ENCODE results near the gene CDKN2D.

CDKN2D gene

DNA sequence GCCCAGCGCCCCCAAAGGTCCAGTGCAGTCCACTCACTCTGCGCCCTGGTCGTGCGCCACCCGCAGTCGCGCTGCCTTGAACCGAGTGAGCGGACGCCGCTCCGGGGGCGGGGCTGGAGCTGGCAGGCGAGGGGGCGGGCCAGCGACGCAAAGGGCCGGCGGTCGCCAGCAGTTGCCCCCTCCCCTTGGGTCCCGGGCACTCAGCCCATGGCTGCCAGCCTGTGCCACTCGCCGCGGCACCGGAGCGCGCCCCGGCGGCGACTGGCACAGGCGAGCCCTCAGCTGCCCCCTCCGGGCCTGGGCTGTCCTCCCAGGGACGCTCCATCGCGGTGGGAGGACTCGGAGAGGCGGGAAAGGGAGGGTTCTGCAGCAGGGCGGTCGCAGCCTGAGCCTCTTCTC, 51.4 kb downstream of the CDKN2D start, which contains the start of gene S1PR5:
S1PR5 (minus strand) TSS at position 87 of the 399 bp plus-strand sequence. CDS start 2,436 bp downstream, outside the sequence.
- H3K79me2 ChIP-seq (ENCODE audit: insufficient read depth, low read length): no peaks in the 10 kb centered on the region
- H3K9ac ChIP-seq (ENCODE audit: low read length): no peak within 1 kb of the TSS
- no peaks in the 10 kb centered on the region for H3F3A ChIP-seq (ENCODE audit: insufficient read depth)
- H3K36me3 ChIP-seq (ENCODE audit: low read length): no peaks in the 10 kb centered on the region
- TF ChIP-seq, protein P1, sequence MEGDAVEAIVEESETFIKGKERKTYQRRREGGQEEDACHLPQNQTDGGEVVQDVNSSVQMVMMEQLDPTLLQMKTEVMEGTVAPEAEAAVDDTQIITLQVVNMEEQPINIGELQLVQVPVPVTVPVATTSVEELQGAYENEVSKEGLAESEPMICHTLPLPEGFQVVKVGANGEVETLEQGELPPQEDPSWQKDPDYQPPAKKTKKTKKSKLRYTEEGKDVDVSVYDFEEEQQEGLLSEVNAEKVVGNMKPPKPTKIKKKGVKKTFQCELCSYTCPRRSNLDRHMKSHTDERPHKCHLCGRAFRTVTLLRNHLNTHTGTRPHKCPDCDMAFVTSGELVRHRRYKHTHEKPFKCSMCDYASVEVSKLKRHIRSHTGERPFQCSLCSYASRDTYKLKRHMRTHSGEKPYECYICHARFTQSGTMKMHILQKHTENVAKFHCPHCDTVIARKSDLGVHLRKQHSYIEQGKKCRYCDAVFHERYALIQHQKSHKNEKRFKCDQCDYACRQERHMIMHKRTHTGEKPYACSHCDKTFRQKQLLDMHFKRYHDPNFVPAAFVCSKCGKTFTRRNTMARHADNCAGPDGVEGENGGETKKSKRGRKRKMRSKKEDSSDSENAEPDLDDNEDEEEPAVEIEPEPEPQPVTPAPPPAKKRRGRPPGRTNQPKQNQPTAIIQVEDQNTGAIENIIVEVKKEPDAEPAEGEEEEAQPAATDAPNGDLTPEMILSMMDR (IDR thresholded peaks at IDR 0.05; ENCODE audit: insufficient read depth, low read length, poor library complexity, severe bottlenecking): no peak
- H3K4me2 ChIP-seq (ENCODE audit: low read depth, low read length, poor library complexity, severe bottlenecking): no peak within 1 kb of the TSS
- H3K9me2 ChIP-seq (replicated peaks; ENCODE audit: insufficient read depth, low read length): no peaks in the 10 kb centered on the region
- H3K9me3 ChIP-seq (ENCODE audit: insufficient read depth, low read length): no peaks in the 10 kb centered on the region
- H3K27ac ChIP-seq (ENCODE audit: low read depth, low read length): no peak within 1 kb of the TSS
- H3K4me3 ChIP-seq (ENCODE audit: insufficient read depth, low read length, poor library complexity, severe bottlenecking): no peak within 1 kb of the TSS
- H3K27me3 ChIP-seq (ENCODE audit: low read length): no peaks in the 10 kb centered on the region
- no peaks in the 10 kb centered on the region for H4K20me1 ChIP-seq (ENCODE audit: low read depth, low read length)
- H2AFZ ChIP-seq (ENCODE audit: low read depth, low read length, severe bottlenecking): no peak within 1 kb of the TSS

DNA sequence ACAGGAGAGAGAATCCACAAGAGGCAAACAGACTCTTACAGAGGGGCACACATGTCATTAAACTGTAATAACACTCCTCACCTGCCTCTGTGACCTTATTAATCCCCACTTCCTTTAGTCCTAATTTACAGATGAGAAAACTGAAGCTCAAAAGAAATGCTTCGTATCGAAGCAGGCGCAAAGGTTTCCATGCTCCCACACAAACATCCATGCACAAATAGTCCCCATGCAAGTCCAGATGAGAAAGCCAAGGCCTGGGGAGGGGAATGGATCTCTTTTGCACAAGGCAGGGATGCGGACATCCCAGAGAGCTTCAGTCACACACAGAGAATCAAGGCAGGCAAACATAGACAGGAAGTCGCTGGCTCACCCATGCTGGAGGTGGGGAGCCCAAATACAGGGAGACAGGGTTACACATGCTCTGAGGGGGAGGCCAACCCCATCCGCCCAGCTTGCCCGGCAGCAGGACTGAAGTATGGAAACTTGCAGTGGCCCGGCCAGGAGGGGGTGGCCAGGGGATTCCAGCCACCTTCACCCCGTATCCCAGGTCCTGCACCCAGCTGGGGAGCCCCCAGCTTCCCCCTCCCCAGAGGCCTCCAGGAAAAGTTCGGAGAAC, 52.0 kb downstream of the CDKN2D start:
- Histone ChIP-seq H2AFZ (ENCODE audit: low read depth, low read length, severe bottlenecking) (no peak overlapping the region), H3K4me2 (ENCODE audit: low read depth, low read length, poor library complexity, severe bottlenecking) (no peak overlapping the region)

More for the DNA sequence above, 52.0 kb downstream of the CDKN2D start:
- H3K27ac ChIP-seq (ENCODE audit: low read depth, low read length): no peak overlapping the region
- H3K27me3 ChIP-seq (ENCODE audit: low read length): no peaks in the 10 kb centered on the region
- H3K9me2 ChIP-seq (replicated peaks; ENCODE audit: insufficient read depth, low read length): no peaks in the 10 kb centered on the region
- no peak overlapping the region for H3K9ac ChIP-seq (ENCODE audit: low read length)
- no peaks in the 10 kb centered on the region for H3K36me3 ChIP-seq (ENCODE audit: low read length)
- H3K4me3 ChIP-seq (ENCODE audit: insufficient read depth, low read length, poor library complexity, severe bottlenecking): no peak overlapping the region
- no peaks in the 10 kb centered on the region for H4K20me1 ChIP-seq (ENCODE audit: low read depth, low read length)
- H3K79me2 ChIP-seq (ENCODE audit: insufficient read depth, low read length): no peaks in the 10 kb centered on the region
- no peaks in the 10 kb centered on the region for H3K9me3 ChIP-seq (ENCODE audit: insufficient read depth, low read length)
- no peaks in the 10 kb centered on the region for H3F3A ChIP-seq (ENCODE audit: insufficient read depth)
- no peak for TF ChIP-seq EZH2phosphoT487 (conservative IDR thresholded peaks at IDR 0.05; ENCODE audit: low read length)
- TF ChIP-seq, protein P1 (IDR thresholded peaks at IDR 0.05; ENCODE audit: insufficient read depth, low read length, poor library complexity, severe bottlenecking): no peak
